MM.1S (cell line): ENCODE results near the gene SEMA6A.

Source experiments
- CTCF ChIP-seq: fragments of 300-600 bp; sonication (generic); IDR thresholded peaks from 2 replicates; pipeline ENCODE4 v1.5.1; 2016; ENCODE audit warnings: antibody characterized with exemption, low read length, mixed read lengths
- EZH2 ChIP-seq: fragments of 300-600 bp; sonication (generic); optimal IDR thresholded peaks from 2 replicates; pipeline ENCODE3; 2017; ENCODE audit warnings: low read depth, mild to moderate bottlenecking, antibody characterized with exemption, low read length, mixed read lengths
- EZH2phosphoT487 ChIP-seq: fragments of 300-600 bp; sonication (generic); IDR thresholded peaks from 2 replicates; pipeline ENCODE4 v1.6.1; 2018; ENCODE audit warnings: antibody characterized with exemption, low read length

GRCh38 chr5:116476897-116477537, 97.6 kb downstream of the SEMA6A start:
- TF ChIP-seq CTCF: no peak
- no peak for TF ChIP-seq EZH2
- TF ChIP-seq EZH2phosphoT487: no peak
